H9 (cell line): ENCODE measurements around the gene UPB1. TPM values are rescaled to one million over a fixed set of nuclear protein-coding genes. Genes with fewer than 3 reads are reported as not detected.

Source experiments
- DNase-seq: peaks from one replicate; pipeline ENCODE4 v3.0.0-alpha.2; 2017
- H2AFZ ChIP-seq: one replicate; pipeline ENCODE4 v1.6.1; 2013; ENCODE audit warnings: mild to moderate bottlenecking, low read length, control low read depth, moderate library complexity
- H2AK5ac ChIP-seq: 2 replicates; pipeline ENCODE4 v1.6.1; 2013; ENCODE audit warnings: low read length, control low read depth, mixed read lengths; ENCODE audit not compliant: insufficient read length
- H2BK120ac ChIP-seq: one replicate; pipeline ENCODE4 v1.6.1; 2013; ENCODE audit warnings: low read depth, mild to moderate bottlenecking, low read length, control low read depth, inconsistent platforms; ENCODE audit not compliant: poor library complexity, severe bottlenecking
- H2BK12ac ChIP-seq: 2 replicates; pipeline ENCODE4 v1.6.1; 2013; ENCODE audit warnings: low read length, control low read depth, mixed read lengths, low read depth; ENCODE audit not compliant: insufficient read length
- H2BK15ac ChIP-seq: 2 replicates; pipeline ENCODE4 v1.6.1; 2013; ENCODE audit warnings: low read depth, low read length, control low read depth
- H2BK20ac ChIP-seq: one replicate; pipeline ENCODE4 v1.6.1; 2013; ENCODE audit warnings: low read depth, mild to moderate bottlenecking, low read length, control low read depth, inconsistent platforms; ENCODE audit not compliant: poor library complexity, severe bottlenecking
- H2BK5ac ChIP-seq: 2 replicates; pipeline ENCODE4 v1.6.1; 2013; ENCODE audit warnings: low read length, control low read depth, mixed read lengths; ENCODE audit not compliant: insufficient read length
- H3K14ac ChIP-seq: 2 replicates; pipeline ENCODE4 v1.6.1; 2013; ENCODE audit warnings: low read length, control low read depth; ENCODE audit not compliant: insufficient read depth
- H3K18ac ChIP-seq: 2 replicates; pipeline ENCODE4 v1.6.1; 2013; ENCODE audit warnings: low read depth, mild to moderate bottlenecking, mixed read lengths, low read length, control low read depth; ENCODE audit not compliant: insufficient read length
- H3K23ac ChIP-seq: 2 replicates; pipeline ENCODE4 v1.6.1; 2013; ENCODE audit warnings: low read length, control low read depth, mixed read lengths, low read depth; ENCODE audit not compliant: insufficient read length
- H3K23me2 ChIP-seq: 2 replicates; pipeline ENCODE4 v1.6.1; 2013; ENCODE audit warnings: low read depth, mild to moderate bottlenecking, mixed read lengths, low read length, control low read depth; ENCODE audit not compliant: insufficient read length, poor library complexity, severe bottlenecking
- H3K27ac ChIP-seq: 2 replicates; pipeline ENCODE4 v1.5.1; 2013; ENCODE audit warnings: low read length, control low read depth, mixed read lengths, low read depth; ENCODE audit not compliant: insufficient read length
- H3K27me3 ChIP-seq: 2 replicates; pipeline ENCODE4 v1.6.1; 2013; ENCODE audit warnings: low read length, control low read depth, inconsistent platforms; ENCODE audit not compliant: insufficient read depth
- H3K4ac ChIP-seq: 2 replicates; pipeline ENCODE4 v1.6.1; 2013; ENCODE audit warnings: low read depth, mild to moderate bottlenecking, control low read depth, inconsistent platforms, low read length, moderate library complexity
- H3K4me1 ChIP-seq: 2 replicates; pipeline ENCODE4 v1.6.1; 2013; ENCODE audit warnings: low read length, control low read depth, inconsistent platforms; ENCODE audit not compliant: insufficient read depth
- H3K4me2 ChIP-seq: 2 replicates; pipeline ENCODE4 v1.6.1; 2013; ENCODE audit warnings: low read length, control low read depth, mixed read lengths; ENCODE audit not compliant: insufficient read length, insufficient read depth
- H3K56ac ChIP-seq: 2 replicates; pipeline ENCODE4 v1.6.1; 2013; ENCODE audit warnings: low read depth, mild to moderate bottlenecking, mixed read lengths, low read length, control low read depth; ENCODE audit not compliant: insufficient read length
- H3K79me1 ChIP-seq: 2 replicates; pipeline ENCODE4 v1.6.1; 2013; ENCODE audit warnings: low read depth, mild to moderate bottlenecking, moderate library complexity, low read length, control low read depth, inconsistent platforms; ENCODE audit not compliant: insufficient read depth, poor library complexity, severe bottlenecking
- H3K79me2 ChIP-seq: 2 replicates; pipeline ENCODE4 v1.6.1; 2013; ENCODE audit warnings: low read length, control low read depth, inconsistent platforms; ENCODE audit not compliant: insufficient read depth
- H3K9ac ChIP-seq: 2 replicates; pipeline ENCODE4 v1.6.1; 2013; ENCODE audit warnings: low read length, control low read depth, mixed read lengths; ENCODE audit not compliant: insufficient read length; ENCODE audit errors: extremely low read depth
- H3K9me3 ChIP-seq: one replicate; pipeline ENCODE4 v1.6.1; 2013; ENCODE audit warnings: low read depth, low read length, inconsistent platforms; ENCODE audit not compliant: control insufficient read depth
- H3T11ph ChIP-seq: one replicate; pipeline ENCODE4 v1.6.1; 2013; ENCODE audit warnings: mild to moderate bottlenecking, low read length, control low read depth, inconsistent platforms
- H4K20me1 ChIP-seq: one replicate; pipeline ENCODE4 v1.6.1; 2013; ENCODE audit not compliant: control insufficient read depth, insufficient read length, insufficient read depth
- H4K5ac ChIP-seq: 2 replicates; pipeline ENCODE4 v1.6.1; 2013; ENCODE audit warnings: low read depth, mild to moderate bottlenecking, mixed read lengths, low read length, control low read depth; ENCODE audit not compliant: insufficient read length
- H4K8ac ChIP-seq: replicated peaks from 2 replicates; pipeline ENCODE4 v1.6.1; 2013; ENCODE audit warnings: low read length, control low read depth, mixed read lengths, low read depth; ENCODE audit not compliant: insufficient read length
- H4K91ac ChIP-seq: 2 replicates; pipeline ENCODE4 v1.6.1; 2013; ENCODE audit warnings: low read depth, mild to moderate bottlenecking, moderate library complexity, mixed read lengths, low read length, control low read depth; ENCODE audit not compliant: insufficient read length
- H3K27ac Mint-ChIP-seq, 3 experiments: 2 replicates in 2 of 3; 3 replicates in 1 of 3; pipeline ENCODE4 v1.8.0; 2020 to 2021; ENCODE audit warnings: mixed read lengths in 3 of 3, mild to moderate bottlenecking in 1 of 3, moderate library complexity in 1 of 3
- H3K27me3 Mint-ChIP-seq: 2 replicates; pipeline ENCODE4 v1.8.0; 2021; ENCODE audit warnings: low read depth, mild to moderate bottlenecking, moderate library complexity, mixed read lengths
- H3K36me3 Mint-ChIP-seq, 3 experiments: 2 replicates in 2 of 3; 3 replicates in 1 of 3; pipeline ENCODE4 v1.8.0; 2020 to 2021; ENCODE audit warnings: low read depth in 3 of 3, mixed read lengths in 3 of 3; ENCODE audit not compliant: insufficient read depth in 1 of 3
- H3K4me1 Mint-ChIP-seq, 2 experiments: 2 replicates each; pipeline ENCODE4 v1.8.0; 2020; ENCODE audit warnings: mixed read lengths in 2 of 2
- H3K4me3 Mint-ChIP-seq, 2 experiments: 2 replicates in 1 of 2; 3 replicates in 1 of 2; pipeline ENCODE4 v1.8.0; 2020 to 2021; ENCODE audit warnings: mild to moderate bottlenecking in 2 of 2, mixed read lengths in 2 of 2, moderate library complexity in 1 of 2
- H3K9me3 Mint-ChIP-seq, 2 experiments: 2 replicates in 1 of 2; 3 replicates in 1 of 2; pipeline ENCODE4 v1.8.0; 2020; ENCODE audit warnings: mild to moderate bottlenecking in 2 of 2, mixed read lengths in 2 of 2, moderate library complexity in 1 of 2
- WGBS: extraction: QIAGEN DNeasy Blood & Tissue Kit; methylation state at CpG from one replicate; pipeline ENCODE4 v1.1.7; 2013; ENCODE audit warnings: missing lambda C conversion rate, low lambda C conversion rate, mixed read lengths; ENCODE audit not compliant: insufficient read length; ENCODE audit errors: extremely low coverage; 5-methylcytosine and 5-hydroxymethylcytosine counted together
- total RNA-seq: library from RNA; stranded (reverse); gene quantifications from 2 replicates; pipeline ENCODE4 v1.2.1, GENCODE V29; 2021
- TF ChIP-seq, protein P1 (sequence below): fragments of 200-600 bp; sonication (generic); conservative IDR thresholded peaks from 3 replicates; pipeline ENCODE4 v1.8.0; 2021; ENCODE audit warnings: antibody characterized with exemption, mild to moderate bottlenecking

The UPB1 gene
- total RNA-seq, 1 experiment from 2014 or later, result not detected

DNA sequence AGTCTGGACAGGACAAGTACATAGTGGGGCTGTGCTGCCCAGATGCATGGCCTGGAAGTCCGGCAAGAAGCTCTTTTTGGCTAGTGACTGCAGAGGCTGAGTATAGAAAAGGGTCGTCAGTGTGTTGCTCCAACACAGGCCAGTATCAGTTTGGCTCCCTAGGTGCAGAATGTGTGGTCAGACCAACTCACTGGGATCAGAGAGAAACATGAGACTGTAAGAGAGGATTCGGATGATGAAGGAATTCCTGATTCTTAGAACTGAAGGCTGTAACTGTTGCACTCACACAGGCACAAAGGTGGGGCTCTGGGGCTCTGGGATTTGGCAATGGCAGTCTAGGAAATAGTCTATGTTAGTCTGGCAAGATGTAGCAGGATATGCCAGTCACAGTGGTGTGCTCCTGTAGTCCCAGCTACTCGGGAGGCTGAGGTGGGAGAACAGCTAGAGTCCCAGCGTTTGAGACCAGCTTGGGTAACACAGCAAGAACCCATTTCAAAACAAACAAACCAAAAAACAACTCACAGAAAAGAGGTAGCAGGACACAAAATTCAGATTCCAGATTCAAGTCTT, 11.1 kb upstream of the UPB1 start:
- no peak overlapping the region for H2BK5ac ChIP-seq
- no peak overlapping the region for H2AK5ac ChIP-seq
- no peak overlapping the region for H4K5ac ChIP-seq
- no peaks in the 10 kb centered on the region for H3K23me2 ChIP-seq
- Mint-ChIP-seq H3K36me3 (no peaks in the 10 kb centered on the region), H3K27me3 (peaks cover 2% of the 10 kb centered on the region; the same call in 1 of the 2 replicates), H3K27ac (peak overlapping the region in 1 of 3 experiments; percentile 44; a peak in 2 of 7 replicates), H3K4me1 (peaks cover 14 to 16% of the 10 kb centered on the region in 2 experiments), H3K4me3 (no peak overlapping the region), H3K9me3 (no peaks in the 10 kb centered on the region)
- no peak overlapping the region for H3K4ac ChIP-seq
- H3K79me2 ChIP-seq, result no peaks in the 10 kb centered on the region
- no peak overlapping the region for H3K9ac ChIP-seq
- no peak overlapping the region for H3K56ac ChIP-seq
- no peaks in the 10 kb centered on the region for H3K27me3 ChIP-seq
- H3K14ac ChIP-seq, result no peak overlapping the region
- H4K91ac ChIP-seq, result no peak overlapping the region
- H4K8ac ChIP-seq, result no peak overlapping the region
- H2BK120ac ChIP-seq, result no peak overlapping the region
- no peak overlapping the region for H3K23ac ChIP-seq
- H2BK12ac ChIP-seq, result no peak overlapping the region
- TF ChIP-seq, protein P1, sequence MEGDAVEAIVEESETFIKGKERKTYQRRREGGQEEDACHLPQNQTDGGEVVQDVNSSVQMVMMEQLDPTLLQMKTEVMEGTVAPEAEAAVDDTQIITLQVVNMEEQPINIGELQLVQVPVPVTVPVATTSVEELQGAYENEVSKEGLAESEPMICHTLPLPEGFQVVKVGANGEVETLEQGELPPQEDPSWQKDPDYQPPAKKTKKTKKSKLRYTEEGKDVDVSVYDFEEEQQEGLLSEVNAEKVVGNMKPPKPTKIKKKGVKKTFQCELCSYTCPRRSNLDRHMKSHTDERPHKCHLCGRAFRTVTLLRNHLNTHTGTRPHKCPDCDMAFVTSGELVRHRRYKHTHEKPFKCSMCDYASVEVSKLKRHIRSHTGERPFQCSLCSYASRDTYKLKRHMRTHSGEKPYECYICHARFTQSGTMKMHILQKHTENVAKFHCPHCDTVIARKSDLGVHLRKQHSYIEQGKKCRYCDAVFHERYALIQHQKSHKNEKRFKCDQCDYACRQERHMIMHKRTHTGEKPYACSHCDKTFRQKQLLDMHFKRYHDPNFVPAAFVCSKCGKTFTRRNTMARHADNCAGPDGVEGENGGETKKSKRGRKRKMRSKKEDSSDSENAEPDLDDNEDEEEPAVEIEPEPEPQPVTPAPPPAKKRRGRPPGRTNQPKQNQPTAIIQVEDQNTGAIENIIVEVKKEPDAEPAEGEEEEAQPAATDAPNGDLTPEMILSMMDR, result no peak
- no peak overlapping the region for H3K27ac ChIP-seq
- no peaks in the 10 kb centered on the region for H3K79me1 ChIP-seq
- H3K18ac ChIP-seq, result no peak overlapping the region
- H4K20me1 ChIP-seq, result no peaks in the 10 kb centered on the region
- H2BK20ac ChIP-seq, result no peak overlapping the region
- H2AFZ ChIP-seq, result no peak overlapping the region
- no peaks in the 10 kb centered on the region for H3K9me3 ChIP-seq
- H3T11ph ChIP-seq, result no peak overlapping the region
- no peak for DNase-seq
- no peaks in the 10 kb centered on the region for H3K4me1 ChIP-seq
- H3K4me2 ChIP-seq, result no peak overlapping the region
- WGBS, result no CpG with 5 or more reads among the region's 5 CpGs
- no peak overlapping the region for H2BK15ac ChIP-seq
